HG02571 (cell line): ENCODE data around the gene GUCD1.

Experiments used
- ATAC-seq: cut with Tn5 transposase; IDR thresholded peaks from one replicate; pipeline ENCODE4 v1.9.1; 2021; ENCODE audit warnings: mild to moderate bottlenecking, moderate library complexity; ENCODE audit not compliant: unreplicated experiment

Gene GUCD1

GRCh38 chr22:24590596-24591173 is 35.7 kb upstream of the GUCD1 start:
- no peak for ATAC-seq

GRCh38 chr22:24589518-24590030 is 34.6 kb upstream of the GUCD1 start:
- no peak for ATAC-seq

- no peak for ATAC-seq
Observed at GRCh38 chr22:24588757-24589481, 34.0 kb upstream of the GUCD1 start.

- ATAC-seq, result no peak
Observed at GRCh38 chr22:24588381-24588756, 33.4 kb upstream of the GUCD1 start.

GRCh38 chr22:24587948-24588347 is 33.0 kb upstream of the GUCD1 start:
- ATAC-seq, result no peak

GRCh38 chr22:24587251-24587650 is 32.3 kb upstream of the GUCD1 start:
- no peak for ATAC-seq

- no peak for ATAC-seq
Observed at GRCh38 chr22:24585927-24586546, 31.1 kb upstream of the GUCD1 start.

GRCh38 chr22:24585461-24585860 is 30.5 kb upstream of the GUCD1 start:
- no peak for ATAC-seq

GRCh38 chr22:24584871-24585411 is 30.0 kb upstream of the GUCD1 start:
- ATAC-seq, result no peak

GRCh38 chr22:24584166-24584790 is 29.3 kb upstream of the GUCD1 start:
- no peak for ATAC-seq

GRCh38 chr22:24583221-24584165 is 28.6 kb upstream of the GUCD1 start:
- no peak for ATAC-seq

- no peak for ATAC-seq
Observed at GRCh38 chr22:24582056-24582814, 27.3 kb upstream of the GUCD1 start.

GRCh38 chr22:24580276-24580675 is 25.3 kb upstream of the GUCD1 start:
- no peak for ATAC-seq

GRCh38 chr22:24579258-24579601 is 24.3 kb upstream of the GUCD1 start:
- no peak for ATAC-seq

- ATAC-seq, result no peak
Observed at GRCh38 chr22:24578355-24579257, 23.7 kb upstream of the GUCD1 start.

GRCh38 chr22:24576778-24577177 is 21.8 kb upstream of the GUCD1 start:
- ATAC-seq, result no peak

- ATAC-seq, result no peak
Observed at GRCh38 chr22:24571266-24571665, 16.3 kb upstream of the GUCD1 start.

- no peak for ATAC-seq
Observed at GRCh38 chr22:24567668-24568067, 12.7 kb upstream of the GUCD1 start.
